IMR-90 (cell line): ENCODE data around the gene MED4. TPM values are rescaled to one million over a fixed set of nuclear protein-coding genes. Genes with fewer than 3 reads are reported as not detected.

Source experiments
- ATAC-seq: fragments of 200-7000 bp; cut with Tn5 transposase; 2 replicates; pipeline ENCODE4 v1.9.1; 2020; ENCODE audit warnings: low read depth, mild to moderate bottlenecking, moderate library complexity
- BruUV-seq: library from RNA; stranded (reverse); fragments of 400-500 nt; replicated peaks from 2 replicates; lab custom pipeline; 2021; lab: Mats Ljungman, UMichigan
- CTCF ChIA-PET: fragments of 300-600 bp; formaldehyde crosslinking; extraction: SDS; loops from one replicate; lab custom pipeline; 2021; ENCODE audit warnings: antibody characterized with exemption; lab: Yijun Ruan, JAX
- POLR2A ChIA-PET: fragments of 300-600 bp; sonication (Branson Sonifier 250); formaldehyde crosslinking; loops from one replicate; lab custom pipeline; 2022; ENCODE audit warnings: antibody characterized with exemption; ENCODE audit not compliant: unreplicated experiment; lab: Charles Lee
- DNase-seq: peaks from one replicate; pipeline ENCODE4 v3.0.0; 2013
- H2AFZ ChIP-seq: replicated peaks from 2 replicates; pipeline ENCODE3; 2013; ENCODE audit warnings: low read length, mild to moderate bottlenecking; ENCODE audit not compliant: poor library complexity
- H2AK5ac ChIP-seq: 2 replicates; pipeline ENCODE4 v1.6.1; 2013; ENCODE audit warnings: low read depth, low read length, inconsistent platforms
- H2AK9ac ChIP-seq: replicated peaks from 2 replicates; pipeline ENCODE3; 2013; ENCODE audit warnings: mild to moderate bottlenecking, low read depth, low read length, moderate library complexity; ENCODE audit not compliant: poor library complexity
- H2BK120ac ChIP-seq: 2 replicates; pipeline ENCODE4 v1.6.1; 2013; ENCODE audit warnings: low read depth, low read length, inconsistent platforms
- H2BK15ac ChIP-seq: 3 replicates; pipeline ENCODE4 v1.6.1; 2013; ENCODE audit warnings: low read depth, low read length, inconsistent platforms
- H2BK20ac ChIP-seq: 2 replicates; pipeline ENCODE4 v1.6.1; 2013; ENCODE audit warnings: low read depth, mild to moderate bottlenecking, inconsistent platforms, low read length, moderate library complexity
- H2BK5ac ChIP-seq: 2 replicates; pipeline ENCODE4 v1.6.1; 2013; ENCODE audit warnings: mild to moderate bottlenecking, low read depth, low read length, inconsistent platforms; ENCODE audit not compliant: poor library complexity, severe bottlenecking
- H3K14ac ChIP-seq: replicated peaks from 2 replicates; pipeline ENCODE4 v1.6.1; 2013; ENCODE audit warnings: low read depth, low read length, inconsistent platforms
- H3K18ac ChIP-seq: 2 replicates; pipeline ENCODE4 v1.6.1; 2013; ENCODE audit warnings: low read depth, low read length, control low read depth
- H3K23ac ChIP-seq: 2 replicates; pipeline ENCODE4 v1.6.1; 2013; ENCODE audit warnings: low read depth, low read length, inconsistent platforms
- H3K27ac ChIP-seq: 2 replicates; pipeline ENCODE4 v1.5.1; 2013; ENCODE audit warnings: mild to moderate bottlenecking, control low read depth, low read length; ENCODE audit not compliant: insufficient read depth
- H3K27me3 ChIP-seq: 2 replicates; pipeline ENCODE4 v1.6.1; 2013; ENCODE audit warnings: low read length; ENCODE audit not compliant: control insufficient read depth, insufficient read depth
- H3K36me3 ChIP-seq: 2 replicates; pipeline ENCODE4 v1.6.1; 2013; ENCODE audit warnings: low read length, mixed read lengths; ENCODE audit not compliant: control insufficient read depth, insufficient read depth
- H3K4ac ChIP-seq: 2 replicates; pipeline ENCODE4 v1.6.1; 2013; ENCODE audit warnings: low read depth, low read length, inconsistent platforms
- H3K4me1 ChIP-seq: 2 replicates; pipeline ENCODE4 v1.6.1; 2013; ENCODE audit warnings: low read length, mixed read lengths; ENCODE audit not compliant: control insufficient read depth, insufficient read depth
- H3K4me2 ChIP-seq: 2 replicates; pipeline ENCODE4 v1.6.1; 2013; ENCODE audit warnings: low read depth, mild to moderate bottlenecking, control low read depth, low read length, moderate library complexity
- H3K4me3 ChIP-seq: 2 replicates; pipeline ENCODE4 v1.5.1; 2013; ENCODE audit warnings: low read depth, mild to moderate bottlenecking, control low read depth, low read length, moderate library complexity; ENCODE audit not compliant: insufficient read depth
- H3K56ac ChIP-seq: 2 replicates; pipeline ENCODE4 v1.6.1; 2013; ENCODE audit warnings: low read length, inconsistent platforms; ENCODE audit not compliant: insufficient read depth; ENCODE audit errors: extremely low read depth
- H3K79me1 ChIP-seq, 2 experiments: 2 replicates each; pipeline ENCODE4 v1.6.1; 2013; ENCODE audit warnings: low read length in 2 of 2, inconsistent platforms in 1 of 2, low read depth in 1 of 2
- H3K9ac ChIP-seq: 2 replicates; pipeline ENCODE4 v1.6.1; 2013; ENCODE audit warnings: low read depth, low read length, control low read depth
- H3K9me1 ChIP-seq: 2 replicates; pipeline ENCODE4 v1.6.1; 2013; ENCODE audit warnings: low read length, inconsistent platforms; ENCODE audit not compliant: insufficient read depth
- H3K9me3 ChIP-seq: 2 replicates; pipeline ENCODE4 v1.6.1; 2013; ENCODE audit warnings: low read length; ENCODE audit not compliant: control insufficient read depth, insufficient read depth
- H4K20me1 ChIP-seq: 2 replicates; pipeline ENCODE4 v1.6.1; 2013; ENCODE audit warnings: low read length, inconsistent platforms; ENCODE audit not compliant: insufficient read depth
- H4K5ac ChIP-seq: 2 replicates; pipeline ENCODE4 v1.6.1; 2013; ENCODE audit warnings: mild to moderate bottlenecking, low read depth, low read length, control low read depth
- H4K8ac ChIP-seq, 2 experiments: 2 replicates each; pipeline ENCODE4 v1.6.1; 2013; ENCODE audit warnings: low read depth in 2 of 2, low read length in 2 of 2, control low read depth in 1 of 2, inconsistent platforms in 1 of 2
- H4K91ac ChIP-seq: 2 replicates; pipeline ENCODE4 v1.6.1; 2013; ENCODE audit warnings: low read depth, low read length, inconsistent platforms; ENCODE audit not compliant: insufficient read depth
- BHLHE40 ChIP-seq: fragments of 150-350 bp; IDR thresholded peaks from 2 replicates; pipeline ENCODE4 v1.6.1; 2016; ENCODE audit warnings: mild to moderate bottlenecking, low read depth, low read length
- CEBPB ChIP-seq: IDR thresholded peaks from 2 replicates; pipeline ENCODE4 v1.6.1; 2012; ENCODE audit warnings: low read depth, low read length, improper control_type of control experiment
- CHD1 ChIP-seq: IDR thresholded peaks from 2 replicates; pipeline ENCODE4 v1.6.1; 2012; ENCODE audit warnings: low read depth, low read length, improper control_type of control experiment
- FOS ChIP-seq: fragments of 150-350 bp; IDR thresholded peaks from 2 replicates; pipeline ENCODE4 v1.6.1; 2016; ENCODE audit warnings: low read depth, low read length
- MAFK ChIP-seq: IDR thresholded peaks from 2 replicates; pipeline ENCODE4 v1.6.1; 2012; ENCODE audit warnings: low read depth, low read length, improper control_type of control experiment
- MAZ ChIP-seq: IDR thresholded peaks from 2 replicates; pipeline ENCODE4 v1.6.1; 2012; ENCODE audit warnings: low read depth, mild to moderate bottlenecking, low read length, improper control_type of control experiment, moderate library complexity, borderline replicate concordance
- MXI1 ChIP-seq: IDR thresholded peaks from 2 replicates; pipeline ENCODE4 v1.6.1; 2012; ENCODE audit warnings: low read depth, mild to moderate bottlenecking, low read length, moderate library complexity, borderline replicate concordance
- NFE2L2 ChIP-seq: fragments of 150-350 bp; IDR thresholded peaks from 2 replicates; pipeline ENCODE4 v1.6.1; 2016; ENCODE audit warnings: low read depth, mild to moderate bottlenecking, low read length
- POLR2A ChIP-seq: IDR thresholded peaks from 2 replicates; pipeline ENCODE4 v1.6.1; 2012; ENCODE audit warnings: mild to moderate bottlenecking, low read depth, low read length
- RAD21 ChIP-seq: IDR thresholded peaks from 2 replicates; pipeline ENCODE4 v1.6.1; 2012; ENCODE audit warnings: low read length, improper control_type of control experiment
- RCOR1 ChIP-seq: IDR thresholded peaks from 2 replicates; pipeline ENCODE4 v1.6.1; 2012; ENCODE audit warnings: mild to moderate bottlenecking, low read length, improper control_type of control experiment; ENCODE audit not compliant: insufficient replicate concordance
- RFX5 ChIP-seq: IDR thresholded peaks from 2 replicates; pipeline ENCODE4 v1.8.0; 2012; ENCODE audit warnings: low read depth, mild to moderate bottlenecking, low read length, moderate library complexity
- SMC3 ChIP-seq: fragments of 150-350 bp; IDR thresholded peaks from 2 replicates; pipeline ENCODE4 v1.6.1; 2016; ENCODE audit warnings: low read depth, mild to moderate bottlenecking, antibody characterized with exemption, low read length, moderate library complexity
- WGBS, 2 experiments: methylation state at CpG; one replicate each; pipeline versions ENCODE4 v1.1.5 to v1.1.7; 2013; ENCODE audit warnings: missing lambda C conversion rate in 2 of 2; ENCODE audit not compliant: insufficient read length in 1 of 2; ENCODE audit errors: extremely low coverage in 2 of 2; 5-methylcytosine and 5-hydroxymethylcytosine counted together
- dilution Hi-C: fragments of 300-500 bp; cut with HindIII; formaldehyde crosslinking; loops from one replicate; pipeline ENCODE4 v1.14.3; 2018; ENCODE audit warnings: low sequenced_read_pairs; ENCODE audit not compliant: unreplicated experiment
- in situ Hi-C: fragments of 300-500 bp; cut with MboI; formaldehyde crosslinking; loops from 3 replicates; pipeline ENCODE4 v1.14.3; 2019; ENCODE audit warnings: low sequenced_read_pairs, inconsistent platforms, mixed read lengths
- intact Hi-C: fragments of 100-400 bp; cut with micrococcal nuclease; formaldehyde crosslinking; loops from 2 replicates; pipeline ENCODE4 v1.10.0; 2022
- polyA plus RNA-seq, 3 experiments: library from polyadenylated mRNA; depleted of rRNA; stranded (reverse); fragments of >200 nt; gene quantifications; 2 replicates each; pipeline ENCODE4 v1.2.3, GENCODE V29; 2012; ENCODE audit warnings: low replicate concordance in 1 of 3
- total RNA-seq: library from RNA; depleted of rRNA; stranded (reverse); fragments of >200 nt; gene quantifications from 2 replicates; pipeline ENCODE4 v1.2.3, GENCODE V29; 2012
- TF ChIP-seq, protein P1 (sequence below): fragments of 150-350 bp; IDR thresholded peaks from 2 replicates; pipeline ENCODE4 v1.6.1; 2016; ENCODE audit warnings: low read depth, mild to moderate bottlenecking, low read length, moderate library complexity, borderline replicate concordance
- TF ChIP-seq, protein P2 (sequence below): conservative IDR thresholded peaks from 2 replicates; pipeline ENCODE4 v1.5.1; 2012; ENCODE audit warnings: mild to moderate bottlenecking, low read depth, low read length, improper control_type of control experiment
- TF ChIP-seq, protein P3 (sequence below): fragments of 150-350 bp; IDR thresholded peaks from 2 replicates; pipeline ENCODE4 v1.6.1; 2017; ENCODE audit warnings: mild to moderate bottlenecking, antibody characterized with exemption, low read length, low read depth

Gene MED4
- total and polyA plus RNA-seq, 2 of the 4 experiments (the other 2 are of a cell fraction): 25.3 to 40.5 TPM

DNA sequence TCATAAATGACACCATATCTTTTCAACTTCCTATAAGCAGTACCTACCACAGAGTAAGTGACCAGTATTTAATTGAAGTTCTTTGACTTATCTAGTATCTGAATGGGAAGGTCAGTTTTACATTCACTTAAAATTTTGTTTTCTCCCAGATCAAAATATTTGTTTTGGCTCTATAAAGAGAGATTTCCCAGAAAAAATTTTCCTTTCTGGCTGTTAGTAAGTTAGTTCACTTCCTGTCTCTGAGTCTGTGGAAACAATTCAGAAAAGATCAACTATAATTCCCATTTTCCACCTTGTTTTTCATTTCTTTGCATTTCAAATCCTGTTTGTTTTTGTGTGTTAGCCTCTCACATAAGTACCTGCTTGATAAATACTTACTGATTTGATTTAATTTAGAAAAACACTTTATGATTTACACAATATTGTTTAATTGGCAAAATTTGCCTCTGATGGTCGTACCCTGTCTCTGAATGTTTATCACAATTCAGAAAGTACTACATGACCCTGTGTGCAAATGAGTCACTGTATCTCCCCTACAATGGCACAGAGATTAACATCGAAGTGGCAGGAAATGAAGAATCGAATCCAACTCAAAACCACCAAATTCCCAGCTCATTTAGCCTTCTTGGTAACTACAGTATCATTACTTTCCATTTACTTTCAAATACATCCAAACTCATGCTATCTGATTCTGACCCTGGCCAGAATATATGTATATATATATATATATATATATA lies 15.4 kb upstream of the MED4 start:
- no peak overlapping the region for H2AFZ ChIP-seq
- no peak for ATAC-seq

More for the DNA sequence above, 15.4 kb upstream of the MED4 start:
- Histone ChIP-seq H4K8ac (no peak overlapping the region), H3K27ac (no peak overlapping the region), H2BK20ac (no peak overlapping the region), H3K9me1 (no peaks in the 10 kb centered on the region), H3K9ac (no peak overlapping the region), H3K4me2 (no peak overlapping the region; the same call in 1 of the 2 replicates), H3K23ac (no peak overlapping the region), H3K4me3 (no peak overlapping the region), H2BK120ac (no peak overlapping the region), H2AK9ac (no peak overlapping the region), H2BK15ac (no peak overlapping the region), H3K79me1 (no peaks in the 10 kb centered on the region), H2BK5ac (no peak overlapping the region), H3K18ac (no peak overlapping the region), H3K4me1 (no peaks in the 10 kb centered on the region), H3K14ac (no peak overlapping the region), H3K27me3 (peaks cover 1% of the 10 kb centered on the region; the same call in 1 of the 2 replicates), H2AK5ac (no peak overlapping the region), H4K20me1 (no peaks in the 10 kb centered on the region), H3K4ac (no peak overlapping the region), H3K9me3 (no peaks in the 10 kb centered on the region), H3K56ac (no peak overlapping the region), H4K5ac (no peak overlapping the region), H3K36me3 (no peaks in the 10 kb centered on the region), H4K91ac (no peak overlapping the region)
- dilution Hi-C loops (no loop called here), intact Hi-C loops (no loop called here), in situ Hi-C loops (no loop called here)
- no TSS peak for BruUV-seq
- WGBS, 2 experiments: no CpG with 5 or more reads among the region's 3 CpGs
- ChIA-PET CTCF (no interaction called here), POLR2A (no interaction called here)
- DNase-seq: no peak
- no peak for TF ChIP-seq POLR2A
- no peak for TF ChIP-seq SMC3
- TF ChIP-seq FOS: no peak
- TF ChIP-seq NFE2L2: no peak
- TF ChIP-seq CEBPB: no peak
- no peak for TF ChIP-seq BHLHE40
- TF ChIP-seq CHD1: no peak
- TF ChIP-seq MXI1: no peak
- TF ChIP-seq, protein P1, sequence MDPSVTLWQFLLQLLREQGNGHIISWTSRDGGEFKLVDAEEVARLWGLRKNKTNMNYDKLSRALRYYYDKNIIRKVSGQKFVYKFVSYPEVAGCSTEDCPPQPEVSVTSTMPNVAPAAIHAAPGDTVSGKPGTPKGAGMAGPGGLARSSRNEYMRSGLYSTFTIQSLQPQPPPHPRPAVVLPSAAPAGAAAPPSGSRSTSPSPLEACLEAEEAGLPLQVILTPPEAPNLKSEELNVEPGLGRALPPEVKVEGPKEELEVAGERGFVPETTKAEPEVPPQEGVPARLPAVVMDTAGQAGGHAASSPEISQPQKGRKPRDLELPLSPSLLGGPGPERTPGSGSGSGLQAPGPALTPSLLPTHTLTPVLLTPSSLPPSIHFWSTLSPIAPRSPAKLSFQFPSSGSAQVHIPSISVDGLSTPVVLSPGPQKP: no peak
- TF ChIP-seq, protein P2, sequence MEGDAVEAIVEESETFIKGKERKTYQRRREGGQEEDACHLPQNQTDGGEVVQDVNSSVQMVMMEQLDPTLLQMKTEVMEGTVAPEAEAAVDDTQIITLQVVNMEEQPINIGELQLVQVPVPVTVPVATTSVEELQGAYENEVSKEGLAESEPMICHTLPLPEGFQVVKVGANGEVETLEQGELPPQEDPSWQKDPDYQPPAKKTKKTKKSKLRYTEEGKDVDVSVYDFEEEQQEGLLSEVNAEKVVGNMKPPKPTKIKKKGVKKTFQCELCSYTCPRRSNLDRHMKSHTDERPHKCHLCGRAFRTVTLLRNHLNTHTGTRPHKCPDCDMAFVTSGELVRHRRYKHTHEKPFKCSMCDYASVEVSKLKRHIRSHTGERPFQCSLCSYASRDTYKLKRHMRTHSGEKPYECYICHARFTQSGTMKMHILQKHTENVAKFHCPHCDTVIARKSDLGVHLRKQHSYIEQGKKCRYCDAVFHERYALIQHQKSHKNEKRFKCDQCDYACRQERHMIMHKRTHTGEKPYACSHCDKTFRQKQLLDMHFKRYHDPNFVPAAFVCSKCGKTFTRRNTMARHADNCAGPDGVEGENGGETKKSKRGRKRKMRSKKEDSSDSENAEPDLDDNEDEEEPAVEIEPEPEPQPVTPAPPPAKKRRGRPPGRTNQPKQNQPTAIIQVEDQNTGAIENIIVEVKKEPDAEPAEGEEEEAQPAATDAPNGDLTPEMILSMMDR: no peak
- no peak for TF ChIP-seq RCOR1
- TF ChIP-seq MAZ: no peak
- no peak for TF ChIP-seq MAFK
- no peak for TF ChIP-seq RFX5
- TF ChIP-seq, protein P3, sequence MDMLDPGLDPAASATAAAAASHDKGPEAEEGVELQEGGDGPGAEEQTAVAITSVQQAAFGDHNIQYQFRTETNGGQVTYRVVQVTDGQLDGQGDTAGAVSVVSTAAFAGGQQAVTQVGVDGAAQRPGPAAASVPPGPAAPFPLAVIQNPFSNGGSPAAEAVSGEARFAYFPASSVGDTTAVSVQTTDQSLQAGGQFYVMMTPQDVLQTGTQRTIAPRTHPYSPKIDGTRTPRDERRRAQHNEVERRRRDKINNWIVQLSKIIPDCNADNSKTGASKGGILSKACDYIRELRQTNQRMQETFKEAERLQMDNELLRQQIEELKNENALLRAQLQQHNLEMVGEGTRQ: no peak
- no peak for TF ChIP-seq RAD21
